HFFc6 (cell line): ENCODE measurements around the gene SLC25A21. TPM values are rescaled to one million over a fixed set of nuclear protein-coding genes. Genes with fewer than 3 reads are reported as not detected.
"Not testable (repeated sequence)": the region's sequence is repeated elsewhere in the genome, so short reads cannot be mapped to it uniquely, and the experiment has no call there.

Experiments used
- DNase-seq: peaks from one replicate; pipeline ENCODE4 v3.0.0-alpha.2; 2018
- H3K27ac Mint-ChIP-seq: 2 replicates; pipeline ENCODE4 v1.8.0; 2020; ENCODE audit warnings: mild to moderate bottlenecking, mixed read lengths
- H3K27me3 Mint-ChIP-seq: 2 replicates; pipeline ENCODE4 v1.8.0; 2021; ENCODE audit warnings: mild to moderate bottlenecking, moderate library complexity, mixed read lengths; ENCODE audit not compliant: insufficient read depth
- H3K36me3 Mint-ChIP-seq: 2 replicates; pipeline ENCODE4 v1.8.0; 2021; ENCODE audit warnings: low read depth, mixed read lengths
- H3K4me1 Mint-ChIP-seq: 2 replicates; pipeline ENCODE4 v1.8.0; 2020; ENCODE audit warnings: low read depth, mixed read lengths
- H3K4me3 Mint-ChIP-seq: 2 replicates; pipeline ENCODE4 v1.8.0; 2020; ENCODE audit warnings: mild to moderate bottlenecking, moderate library complexity, mixed read lengths
- H3K9me3 Mint-ChIP-seq: 2 replicates; pipeline ENCODE4 v1.8.0; 2020; ENCODE audit warnings: mild to moderate bottlenecking, mixed read lengths
- total RNA-seq, 6 experiments: library from RNA; stranded (reverse); fragmentation: NEBNext Ultra II Directional; extraction: Animal tissue kit (Norgen Biotek cat#: 25700); gene quantifications; 2 replicates in 1 of 6; 3 replicates in 5 of 6; pipeline ENCODE4 v1.2.3, GENCODE V29; 2021
- TF ChIP-seq, protein P1 (sequence below): fragments of 200-600 bp; sonication (generic); IDR thresholded peaks from 2 replicates; pipeline ENCODE4 v1.5.0; 2021; ENCODE audit warnings: antibody characterized with exemption, mild to moderate bottlenecking

Gene SLC25A21
- total RNA-seq, 6 experiments from 2014 or later: 0.33 to 1.1 (median 0.47) TPM

DNA sequence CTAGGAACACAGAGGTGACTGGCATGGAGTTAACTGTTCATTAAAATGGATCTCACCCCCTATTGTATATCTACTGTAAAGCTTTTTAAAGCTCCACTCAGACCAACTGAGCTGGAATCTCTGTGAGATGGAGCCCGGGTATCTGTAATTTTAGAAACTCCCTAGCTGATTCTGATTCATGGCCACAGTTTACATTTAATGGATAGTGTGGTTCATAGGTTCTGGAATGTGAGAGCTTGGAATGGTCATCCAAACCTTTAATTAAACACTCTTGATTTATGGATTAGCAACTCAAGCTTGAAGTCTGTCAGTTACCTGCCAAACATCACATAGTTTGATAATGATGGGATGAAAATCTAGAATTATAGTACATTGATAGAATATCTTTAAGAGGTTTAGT is 183.8 kb downstream of the SLC25A21 start:
- no peak overlapping the region for H3K4me3 Mint-ChIP-seq
- H3K36me3 Mint-ChIP-seq: no peaks in the 10 kb centered on the region
- no peaks in the 10 kb centered on the region for H3K9me3 Mint-ChIP-seq
- TF ChIP-seq, protein P1, sequence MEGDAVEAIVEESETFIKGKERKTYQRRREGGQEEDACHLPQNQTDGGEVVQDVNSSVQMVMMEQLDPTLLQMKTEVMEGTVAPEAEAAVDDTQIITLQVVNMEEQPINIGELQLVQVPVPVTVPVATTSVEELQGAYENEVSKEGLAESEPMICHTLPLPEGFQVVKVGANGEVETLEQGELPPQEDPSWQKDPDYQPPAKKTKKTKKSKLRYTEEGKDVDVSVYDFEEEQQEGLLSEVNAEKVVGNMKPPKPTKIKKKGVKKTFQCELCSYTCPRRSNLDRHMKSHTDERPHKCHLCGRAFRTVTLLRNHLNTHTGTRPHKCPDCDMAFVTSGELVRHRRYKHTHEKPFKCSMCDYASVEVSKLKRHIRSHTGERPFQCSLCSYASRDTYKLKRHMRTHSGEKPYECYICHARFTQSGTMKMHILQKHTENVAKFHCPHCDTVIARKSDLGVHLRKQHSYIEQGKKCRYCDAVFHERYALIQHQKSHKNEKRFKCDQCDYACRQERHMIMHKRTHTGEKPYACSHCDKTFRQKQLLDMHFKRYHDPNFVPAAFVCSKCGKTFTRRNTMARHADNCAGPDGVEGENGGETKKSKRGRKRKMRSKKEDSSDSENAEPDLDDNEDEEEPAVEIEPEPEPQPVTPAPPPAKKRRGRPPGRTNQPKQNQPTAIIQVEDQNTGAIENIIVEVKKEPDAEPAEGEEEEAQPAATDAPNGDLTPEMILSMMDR: no peak
- no peak overlapping the region for H3K27ac Mint-ChIP-seq
- DNase-seq: peak; percentile 25
- H3K27me3 Mint-ChIP-seq: no peaks in the 10 kb centered on the region; the same call in 1 of the 2 replicates
- H3K4me1 Mint-ChIP-seq: peaks cover 39% of the 10 kb centered on the region

DNA sequence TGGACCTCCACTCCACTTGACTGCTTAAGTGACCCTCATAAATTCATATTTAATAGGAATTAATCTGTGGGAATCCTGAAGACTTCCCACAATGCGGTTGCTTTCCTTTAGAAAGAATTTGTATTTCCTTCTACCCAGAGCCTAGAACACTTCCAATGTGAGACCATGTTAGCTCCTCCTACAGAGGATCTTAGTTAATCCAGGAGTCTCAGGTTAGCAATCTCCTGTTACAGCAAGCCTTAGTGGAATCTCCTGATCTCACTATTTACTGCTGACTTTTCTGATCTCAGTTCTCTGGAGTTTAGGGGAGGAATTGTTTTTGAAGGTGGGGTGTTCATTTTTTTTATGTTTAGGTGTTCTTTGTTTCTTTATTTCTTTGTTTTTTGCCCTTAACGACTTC is 186.0 kb downstream of the SLC25A21 start:
- TF ChIP-seq, protein P1: no peak
- H3K27me3 Mint-ChIP-seq: no peaks in the 10 kb centered on the region; the same call in 1 of the 2 replicates
- peaks cover 45% of the 10 kb centered on the region for H3K4me1 Mint-ChIP-seq
- no peak for DNase-seq
- no peaks in the 10 kb centered on the region for H3K9me3 Mint-ChIP-seq
- H3K36me3 Mint-ChIP-seq: no peaks in the 10 kb centered on the region
- H3K27ac Mint-ChIP-seq: no peak overlapping the region
- no peak overlapping the region for H3K4me3 Mint-ChIP-seq

DNA sequence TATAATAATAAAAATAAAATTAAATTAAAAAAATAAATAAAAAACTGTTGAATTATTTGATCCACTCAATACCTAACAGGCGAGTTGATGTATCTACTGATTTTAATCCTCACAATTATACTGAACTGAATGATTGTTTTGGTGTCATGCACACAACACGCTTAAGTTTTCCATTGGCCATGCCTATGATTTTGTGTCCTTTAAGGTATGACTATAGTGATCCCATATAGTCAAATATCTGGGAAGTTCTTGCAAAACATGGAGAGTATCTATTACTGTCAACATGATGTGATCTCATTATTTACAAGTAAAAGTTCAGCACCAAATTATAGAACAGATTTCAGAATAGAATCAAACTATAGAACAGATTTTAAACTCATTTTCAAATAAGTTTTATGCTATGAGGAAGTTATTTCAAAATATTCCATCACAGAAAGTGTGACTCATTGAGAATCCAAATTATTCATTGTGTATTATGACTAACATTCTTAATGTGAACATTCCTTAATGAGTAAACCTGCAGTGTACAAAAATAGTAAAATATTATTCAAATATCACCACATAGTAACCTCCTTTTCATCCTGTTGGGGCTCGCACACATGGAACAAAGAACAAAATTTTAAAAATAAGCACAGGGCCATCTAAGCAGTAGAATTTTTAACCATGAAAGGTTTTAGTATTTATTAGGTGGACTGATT is 190.4 kb downstream of the SLC25A21 start:
- peak overlapping the region; percentile 71 for H3K27ac Mint-ChIP-seq
- TF ChIP-seq, protein P1: no peak
- DNase-seq: peak; percentile 50

DNA sequence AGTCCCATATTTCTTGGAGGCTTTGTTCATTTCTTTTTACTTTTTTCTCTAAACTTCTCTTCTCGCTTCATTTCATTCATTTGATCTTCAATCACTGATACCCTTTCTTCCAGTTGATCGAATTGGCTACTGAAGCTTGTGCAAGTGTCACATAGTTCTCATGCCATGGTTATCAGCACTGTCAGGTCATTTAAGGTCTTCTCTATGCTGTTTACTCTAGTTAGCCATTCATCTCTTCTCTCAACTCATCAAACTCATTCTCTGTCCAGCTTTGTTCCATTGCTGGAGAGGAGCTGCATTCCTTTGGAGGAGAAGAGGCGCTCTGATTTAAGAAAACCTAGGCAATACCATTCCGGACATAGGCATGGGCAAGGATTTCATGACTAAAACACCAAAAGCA is 192.0 kb downstream of the SLC25A21 start:
- not testable (repeated sequence) for DNase-seq, H3K36me3 Mint-ChIP-seq, H3K27ac Mint-ChIP-seq, H3K27me3 Mint-ChIP-seq, H3K4me3 Mint-ChIP-seq, H3K9me3 Mint-ChIP-seq
- peaks cover 55% of the 10 kb centered on the region for H3K4me1 Mint-ChIP-seq

More for the DNA sequence above, 190.4 kb downstream of the SLC25A21 start:
- peaks cover 39% of the 10 kb centered on the region for H3K4me1 Mint-ChIP-seq
- no peak overlapping the region for H3K4me3 Mint-ChIP-seq
- peaks cover 6% of the 10 kb centered on the region; the same call in 1 of the 2 replicates for H3K36me3 Mint-ChIP-seq
- no peaks in the 10 kb centered on the region for H3K9me3 Mint-ChIP-seq
- H3K27me3 Mint-ChIP-seq: no peaks in the 10 kb centered on the region

DNA sequence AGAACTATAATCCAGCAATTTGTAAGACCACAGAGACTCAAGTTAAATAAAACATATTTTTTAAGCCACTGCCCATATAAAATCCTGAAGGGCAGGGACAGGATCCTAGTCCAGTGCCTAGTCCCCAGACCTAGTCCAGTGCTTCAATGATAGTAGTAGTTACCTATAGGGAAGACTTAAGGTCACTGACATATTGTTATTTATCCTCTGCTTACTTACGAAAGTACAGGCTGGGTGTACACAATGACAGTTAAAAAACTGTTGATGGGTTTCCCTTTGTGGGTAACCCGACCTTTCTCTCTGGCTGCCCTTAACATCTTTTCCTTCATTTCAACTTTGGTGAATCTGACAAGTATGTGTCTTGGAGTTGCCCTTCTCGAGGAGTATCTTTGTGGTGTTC is 192.5 kb downstream of the SLC25A21 start:
- TF ChIP-seq, protein P1: no peak
- H3K36me3 Mint-ChIP-seq: peaks cover 6% of the 10 kb centered on the region; the same call in 1 of the 2 replicates
- peaks cover 60% of the 10 kb centered on the region for H3K4me1 Mint-ChIP-seq
- DNase-seq: no peak
- H3K4me3 Mint-ChIP-seq: no peak overlapping the region
- no peaks in the 10 kb centered on the region for H3K9me3 Mint-ChIP-seq
- no peaks in the 10 kb centered on the region for H3K27me3 Mint-ChIP-seq
- H3K27ac Mint-ChIP-seq: no peak overlapping the region; the same call in 1 of the 2 replicates

DNA sequence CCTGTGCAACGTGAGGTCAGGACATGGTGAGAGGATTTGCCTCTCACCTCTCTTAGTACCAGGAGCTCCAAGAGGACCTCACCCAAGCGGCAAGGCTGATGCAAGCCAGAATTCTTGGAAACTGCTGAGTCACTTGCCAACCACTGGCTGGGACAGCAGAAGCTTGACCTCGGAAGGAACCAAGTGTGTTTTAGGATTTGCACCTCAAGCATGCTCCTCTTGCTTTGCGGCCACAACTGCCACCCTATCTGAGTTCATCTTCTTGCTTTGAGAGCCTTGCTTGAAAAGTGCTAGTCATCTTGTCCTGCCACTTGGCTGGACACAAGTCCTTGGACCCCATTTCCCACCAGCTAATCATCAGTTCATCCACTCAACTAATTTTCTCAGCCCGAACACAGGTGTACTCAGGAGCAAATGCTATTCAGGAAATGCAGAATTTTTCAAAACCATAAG is 195.8 kb downstream of the SLC25A21 start:
- Mint-ChIP-seq H3K4me3 (no peak overlapping the region), H3K36me3 (peaks cover 6% of the 10 kb centered on the region; the same call in 1 of the 2 replicates), H3K9me3 (no peaks in the 10 kb centered on the region), H3K27me3 (no peaks in the 10 kb centered on the region), H3K27ac (peak overlapping the region; percentile 51), H3K4me1 (peaks cover 67% of the 10 kb centered on the region)
- TF ChIP-seq, protein P1: no peak
- peak; percentile 33 for DNase-seq
